Measurements from ENCODE around the gene IL18BP.

The IL18BP gene

GRCh38 chr11:71998649-71999310 lies at the start of gene IL18BP:
TSS of gene IL18BP (plus strand) at chr11:71998909. CDS start at chr11:71999985, 1,076 bp downstream.
- no peak for DNase-seq

GRCh38 chr11:71949034-71949433 lies 49.7 kb upstream of the IL18BP start:
- DNase-seq: no peak

GRCh38 chr11:71951741-71952310 lies 46.9 kb upstream of the IL18BP start:
- no peak for DNase-seq

- no peak for DNase-seq
These were observed 42.7 kb upstream of the IL18BP start for GRCh38 chr11:71955898-71956456.

- DNase-seq: no peak
These were observed 36.2 kb upstream of the IL18BP start for GRCh38 chr11:71962428-71963038.

- no peak for DNase-seq
These were observed 35.2 kb upstream of the IL18BP start for GRCh38 chr11:71963468-71963867.

- DNase-seq: no peak
These were observed 34.1 kb upstream of the IL18BP start for GRCh38 chr11:71964641-71965040.

GRCh38 chr11:71971680-71972079 lies 27.0 kb upstream of the IL18BP start:
- peak; percentile 36 for DNase-seq

GRCh38 chr11:71976551-71976950 lies 22.2 kb upstream of the IL18BP start:
- DNase-seq: no peak

GRCh38 chr11:71977090-71977489 lies 21.6 kb upstream of the IL18BP start:
- no peak for DNase-seq

GRCh38 chr11:71977743-71978418 lies 20.8 kb upstream of the IL18BP start:
- peak; percentile 16 for DNase-seq

- DNase-seq: no peak
These were observed 19.6 kb upstream of the IL18BP start for GRCh38 chr11:71979094-71979493.

- no peak for DNase-seq
These were observed 19.1 kb upstream of the IL18BP start for GRCh38 chr11:71979602-71980001.

GRCh38 chr11:71986131-71986530 lies 12.6 kb upstream of the IL18BP start:
- no peak for DNase-seq

- DNase-seq: no peak
These were observed 11.2 kb upstream of the IL18BP start for GRCh38 chr11:71987521-71987920.

GRCh38 chr11:71988050-71988449 lies 10.7 kb upstream of the IL18BP start:
- no peak for DNase-seq

GRCh38 chr11:71990701-71991100 lies 8.0 kb upstream of the IL18BP start:
- no peak for DNase-seq

- no peak for DNase-seq
These were observed 7.2 kb upstream of the IL18BP start for GRCh38 chr11:71991494-71991893.

- no peak for DNase-seq
These were observed 6.5 kb upstream of the IL18BP start for GRCh38 chr11:71992136-71992730.

GRCh38 chr11:71994786-71995185 lies 3.9 kb upstream of the IL18BP start:
- DNase-seq: no peak

- no peak for DNase-seq
These were observed 2.9 kb upstream of the IL18BP start for GRCh38 chr11:71995726-71996291.

- no peak for DNase-seq
These were observed 2.2 kb upstream of the IL18BP start for GRCh38 chr11:71996517-71996916.

- DNase-seq: no peak
These were observed 1.8 kb upstream of the IL18BP start for GRCh38 chr11:71996946-71997345.

All from NCI-H446 treated with DMSO at 0.1 percent for 48 hours (cell line).